Measurements from ENCODE around the gene AP2M1. TPM values are rescaled to one million over a fixed set of nuclear protein-coding genes. Genes with fewer than 3 reads are reported as not detected.
A peak's percentile ranks its signal among the peaks of the same experiment; 100 is the strongest.

The AP2M1 gene
- total RNA-seq, 1 donor from 2014 or later, result 401 TPM

- TF ChIP-seq, protein P1, sequence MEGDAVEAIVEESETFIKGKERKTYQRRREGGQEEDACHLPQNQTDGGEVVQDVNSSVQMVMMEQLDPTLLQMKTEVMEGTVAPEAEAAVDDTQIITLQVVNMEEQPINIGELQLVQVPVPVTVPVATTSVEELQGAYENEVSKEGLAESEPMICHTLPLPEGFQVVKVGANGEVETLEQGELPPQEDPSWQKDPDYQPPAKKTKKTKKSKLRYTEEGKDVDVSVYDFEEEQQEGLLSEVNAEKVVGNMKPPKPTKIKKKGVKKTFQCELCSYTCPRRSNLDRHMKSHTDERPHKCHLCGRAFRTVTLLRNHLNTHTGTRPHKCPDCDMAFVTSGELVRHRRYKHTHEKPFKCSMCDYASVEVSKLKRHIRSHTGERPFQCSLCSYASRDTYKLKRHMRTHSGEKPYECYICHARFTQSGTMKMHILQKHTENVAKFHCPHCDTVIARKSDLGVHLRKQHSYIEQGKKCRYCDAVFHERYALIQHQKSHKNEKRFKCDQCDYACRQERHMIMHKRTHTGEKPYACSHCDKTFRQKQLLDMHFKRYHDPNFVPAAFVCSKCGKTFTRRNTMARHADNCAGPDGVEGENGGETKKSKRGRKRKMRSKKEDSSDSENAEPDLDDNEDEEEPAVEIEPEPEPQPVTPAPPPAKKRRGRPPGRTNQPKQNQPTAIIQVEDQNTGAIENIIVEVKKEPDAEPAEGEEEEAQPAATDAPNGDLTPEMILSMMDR (IDR thresholded peaks at IDR 0.05; ENCODE audit: unreplicated experiment), result no peak
- peak overlapping the region; percentile 99 for H3K4me3 Mint-ChIP-seq (ENCODE audit: unreplicated experiment)
- no peaks in the 10 kb centered on the region for H3K9me3 Mint-ChIP-seq (ENCODE audit: unreplicated experiment)
- peak overlapping the region; percentile 92 for H3K27ac Mint-ChIP-seq (ENCODE audit: unreplicated experiment)
- no peak for DNase-seq (ENCODE audit: low spot score)
- peaks cover 35% of the 10 kb centered on the region for H3K4me1 Mint-ChIP-seq (ENCODE audit: unreplicated experiment)
- H3K27me3 Mint-ChIP-seq (ENCODE audit: unreplicated experiment), result peaks cover 19% of the 10 kb centered on the region
- peaks cover 51% of the 10 kb centered on the region for H3K36me3 Mint-ChIP-seq (ENCODE audit: low read depth, unreplicated experiment)
Measured at GRCh38 chr3:184175506-184175905, 851 bp downstream of the AP2M1 start.

GRCh38 chr3:184175981-184176376 lies 1.3 kb downstream of the AP2M1 start:
- TF ChIP-seq, protein P1 (IDR thresholded peaks at IDR 0.05; ENCODE audit: unreplicated experiment), result no peak
- Mint-ChIP-seq H3K4me1 (ENCODE audit: unreplicated experiment) (peaks cover 37% of the 10 kb centered on the region), H3K27ac (ENCODE audit: unreplicated experiment) (peak overlapping the region; percentile 92), H3K9me3 (ENCODE audit: unreplicated experiment) (no peaks in the 10 kb centered on the region), H3K27me3 (ENCODE audit: unreplicated experiment) (peaks cover 18% of the 10 kb centered on the region), H3K4me3 (ENCODE audit: unreplicated experiment) (peak overlapping the region; percentile 99), H3K36me3 (ENCODE audit: low read depth, unreplicated experiment) (peaks cover 52% of the 10 kb centered on the region)
- no peak for DNase-seq (ENCODE audit: low spot score)

GRCh38 chr3:184176377-184177330 lies 2.0 kb downstream of the AP2M1 start:
- H3K4me3 Mint-ChIP-seq (ENCODE audit: unreplicated experiment), result peak overlapping the region; percentile 99
- TF ChIP-seq, protein P1 (IDR thresholded peaks at IDR 0.05; ENCODE audit: unreplicated experiment), result no peak
- peak overlapping the region; percentile 92 for H3K27ac Mint-ChIP-seq (ENCODE audit: unreplicated experiment)
- no peaks in the 10 kb centered on the region for H3K9me3 Mint-ChIP-seq (ENCODE audit: unreplicated experiment)
- H3K27me3 Mint-ChIP-seq (ENCODE audit: unreplicated experiment), result peaks cover 18% of the 10 kb centered on the region
- peaks cover 50% of the 10 kb centered on the region for H3K36me3 Mint-ChIP-seq (ENCODE audit: low read depth, unreplicated experiment)
- peak; percentile 71 for DNase-seq (ENCODE audit: low spot score)
- H3K4me1 Mint-ChIP-seq (ENCODE audit: unreplicated experiment), result peaks cover 38% of the 10 kb centered on the region

DNA sequence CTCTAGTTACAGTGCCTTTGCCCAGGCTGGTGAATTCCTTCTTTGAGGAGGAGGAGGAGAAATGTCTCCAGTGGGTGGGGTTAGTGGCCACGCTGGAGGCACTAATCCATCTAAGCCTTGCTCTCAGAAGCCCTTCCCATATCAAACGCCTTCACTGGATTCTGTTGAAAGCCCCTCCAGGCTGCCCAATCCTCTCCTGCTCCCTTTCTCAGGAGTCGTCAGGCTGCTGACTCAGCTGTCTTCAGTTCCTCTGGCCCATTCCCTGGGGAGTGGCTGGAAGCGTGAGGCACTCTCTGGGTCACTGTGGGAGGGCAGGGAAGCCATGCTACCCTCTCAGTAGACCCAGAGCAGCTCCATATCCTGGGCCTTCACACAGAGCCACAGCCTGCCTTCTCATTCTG lies 2.7 kb downstream of the AP2M1 start:
- DNase-seq (ENCODE audit: low spot score), result no peak
- H3K36me3 Mint-ChIP-seq (ENCODE audit: low read depth, unreplicated experiment), result peaks cover 46% of the 10 kb centered on the region
- peak overlapping the region; percentile 99 for H3K4me3 Mint-ChIP-seq (ENCODE audit: unreplicated experiment)
- H3K27me3 Mint-ChIP-seq (ENCODE audit: unreplicated experiment), result peaks cover 11% of the 10 kb centered on the region
- H3K4me1 Mint-ChIP-seq (ENCODE audit: unreplicated experiment), result peaks cover 38% of the 10 kb centered on the region
- TF ChIP-seq, protein P1 (IDR thresholded peaks at IDR 0.05; ENCODE audit: unreplicated experiment), result no peak
- peak overlapping the region; percentile 92 for H3K27ac Mint-ChIP-seq (ENCODE audit: unreplicated experiment)
- H3K9me3 Mint-ChIP-seq (ENCODE audit: unreplicated experiment), result no peaks in the 10 kb centered on the region

- no peak for DNase-seq (ENCODE audit: low spot score)
- Mint-ChIP-seq H3K4me3 (ENCODE audit: unreplicated experiment) (peak overlapping the region; percentile 99), H3K27ac (ENCODE audit: unreplicated experiment) (no peak overlapping the region), H3K9me3 (ENCODE audit: unreplicated experiment) (no peaks in the 10 kb centered on the region), H3K4me1 (ENCODE audit: unreplicated experiment) (peaks cover 38% of the 10 kb centered on the region), H3K36me3 (ENCODE audit: low read depth, unreplicated experiment) (peaks cover 48% of the 10 kb centered on the region), H3K27me3 (ENCODE audit: unreplicated experiment) (peaks cover 11% of the 10 kb centered on the region)
- TF ChIP-seq, protein P1 (IDR thresholded peaks at IDR 0.05; ENCODE audit: unreplicated experiment), result no peak
Measured at GRCh38 chr3:184177767-184178306, 3.2 kb downstream of the AP2M1 start.

Measured in endothelial cell (in vitro differentiated cells).